Neural progenitor cell (in vitro differentiated cells): Measurements from ENCODE around the gene LRP1-AS.

Source experiments
- CTCF ChIP-seq: fragments of 200-600 bp; sonication (generic); IDR thresholded peaks from 2 replicates; pipeline ENCODE4 v1.5.1; 2017; ENCODE audit warnings: antibody characterized with exemption, mild to moderate bottlenecking
- EZH2 ChIP-seq: fragments of 200-600 bp; sonication (generic); IDR thresholded peaks from 2 replicates; pipeline ENCODE4 v1.6.1; 2017; ENCODE audit warnings: antibody characterized with exemption, mild to moderate bottlenecking, moderate library complexity
- EZH2phosphoT487 ChIP-seq: fragments of 200-600 bp; sonication (generic); IDR thresholded peaks from 2 replicates; pipeline ENCODE4 v1.6.1; 2017; ENCODE audit warnings: antibody characterized with exemption

GRCh38 chr12:57162553-57163125 is 15.2 kb upstream of the LRP1-AS start:
- TF ChIP-seq CTCF (no peak), EZH2 (no peak), EZH2phosphoT487 (no peak)
